Thymus (tissue), 11 donors: Measurements from ENCODE around the gene NKX6-2. TPM values are rescaled to one million over a fixed set of nuclear protein-coding genes. Genes with fewer than 3 reads are reported as not detected.
"Not testable (repeated sequence)": the region's sequence is repeated elsewhere in the genome, so short reads cannot be mapped to it uniquely, and the experiment has no call there.

Experiments
- DNase-seq, 9 donors: peaks; one replicate each; pipeline ENCODE4 v3.0.0-alpha.2; 2013; ENCODE audit warnings: low spot score in 9 of 9, low read depth in 6 of 9, missing footprints in 1 of 9
- H3K27ac ChIP-seq, 2 donors: one replicate each; pipeline ENCODE4 v1.5.1; 2013; ENCODE audit warnings: control low read depth in 1 of 2, low read depth in 1 of 2, low read length in 1 of 2, mild to moderate bottlenecking in 1 of 2, moderate library complexity in 1 of 2
- H3K27me3 ChIP-seq, 2 donors: one replicate each; pipeline ENCODE4 v1.5.1; 2013; ENCODE audit warnings: low read length in 1 of 2; ENCODE audit not compliant: control insufficient read depth in 2 of 2, insufficient read depth in 1 of 2
- H3K36me3 ChIP-seq, 2 donors: one replicate each; pipeline ENCODE4 v1.5.1; 2013; ENCODE audit warnings: low read length in 1 of 2, mild to moderate bottlenecking in 1 of 2, moderate library complexity in 1 of 2; ENCODE audit not compliant: control insufficient read depth in 2 of 2, insufficient read depth in 2 of 2
- H3K4me1 ChIP-seq, 2 donors: one replicate each; pipeline ENCODE4 v1.5.1; 2013; ENCODE audit warnings: low read length in 2 of 2; ENCODE audit not compliant: control insufficient read depth in 2 of 2, insufficient read depth in 2 of 2
- H3K4me3 ChIP-seq, 2 donors: one replicate each; pipeline ENCODE4 v1.5.1; 2013; ENCODE audit warnings: low read length in 2 of 2, control low read depth in 1 of 2, mild to moderate bottlenecking in 1 of 2
- H3K9me3 ChIP-seq, 2 donors: one replicate each; pipeline ENCODE4 v1.5.1; 2013; ENCODE audit warnings: low read length in 1 of 2, mild to moderate bottlenecking in 1 of 2; ENCODE audit not compliant: control insufficient read depth in 2 of 2, insufficient read depth in 1 of 2
- whole genome bisulfite sequencing: extraction: QIAGEN DNeasy Blood & Tissue Kit; methylation state at CpG from one replicate; pipeline ENCODE4 v1.1.7; 2013; 5-methylcytosine and 5-hydroxymethylcytosine counted together
- polyA plus RNA-seq: library from polyadenylated mRNA; stranded (reverse); fragments of 200-250 nt; gene quantifications from one replicate; pipeline ENCODE4 v1.2.3, GENCODE V29; 2013
- total RNA-seq: library from RNA; stranded (reverse); fragments of 120-200 nt; gene quantifications from one replicate; pipeline ENCODE4 v1.2.4, GENCODE V29; 2013
- donor health status: healthy.

The NKX6-2 gene
- total and polyA plus RNA-seq, 2 donors, result 0.09 to 0.16 TPM

DNA sequence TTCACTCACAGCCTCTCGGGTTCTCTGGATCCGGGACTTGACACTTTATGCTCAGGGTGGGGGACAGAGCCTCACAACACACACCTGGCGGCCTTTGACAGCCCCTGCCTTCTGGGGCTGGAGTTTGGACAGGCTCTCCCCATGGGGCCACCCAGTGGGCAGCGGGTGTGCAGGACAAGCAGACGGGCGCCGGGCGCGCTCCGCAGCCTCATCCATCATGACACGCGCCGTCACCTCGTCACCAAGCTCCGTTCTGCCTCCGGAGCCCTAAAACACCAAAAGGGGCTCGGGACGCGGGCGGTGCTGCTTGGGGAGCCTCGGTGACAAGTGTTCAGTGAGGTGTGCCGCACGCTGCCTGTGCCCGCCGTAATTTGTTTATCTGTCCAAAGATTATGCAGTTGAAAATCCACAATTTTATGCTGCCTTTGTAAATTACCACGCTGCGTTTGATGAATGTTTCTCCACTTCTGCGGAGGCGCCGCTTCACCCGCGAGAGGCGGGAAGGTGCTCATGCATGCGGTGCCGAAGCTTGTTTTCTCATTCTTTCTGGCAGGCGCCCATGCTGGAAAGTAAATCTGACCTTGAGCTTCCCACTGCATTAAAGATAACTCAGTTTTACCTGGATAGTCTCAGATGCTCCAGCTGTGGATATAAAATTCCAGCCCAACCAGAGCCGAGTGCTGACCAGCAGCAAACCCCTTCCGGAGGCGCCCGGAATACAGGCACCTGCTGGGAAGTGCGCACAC lies 6.2 kb downstream of the NKX6-2 start:
- H3K27me3 ChIP-seq, result peaks cover 17 to 29% of the 10 kb centered on the region in 2 donors
- H3K9me3 ChIP-seq, result peaks cover 0 to 3% of the 10 kb centered on the region in 2 donors
- peaks cover 0 to 13% of the 10 kb centered on the region in 2 donors for H3K36me3 ChIP-seq
- no peak overlapping the region for H3K4me3 ChIP-seq
- no peak overlapping the region for H3K27ac ChIP-seq
- H3K4me1 ChIP-seq, result peaks cover 0 to 2% of the 10 kb centered on the region in 2 donors
- WGBS, result 97% methylated on average over 41 of the region's 41 CpGs
- no peak for DNase-seq

DNA sequence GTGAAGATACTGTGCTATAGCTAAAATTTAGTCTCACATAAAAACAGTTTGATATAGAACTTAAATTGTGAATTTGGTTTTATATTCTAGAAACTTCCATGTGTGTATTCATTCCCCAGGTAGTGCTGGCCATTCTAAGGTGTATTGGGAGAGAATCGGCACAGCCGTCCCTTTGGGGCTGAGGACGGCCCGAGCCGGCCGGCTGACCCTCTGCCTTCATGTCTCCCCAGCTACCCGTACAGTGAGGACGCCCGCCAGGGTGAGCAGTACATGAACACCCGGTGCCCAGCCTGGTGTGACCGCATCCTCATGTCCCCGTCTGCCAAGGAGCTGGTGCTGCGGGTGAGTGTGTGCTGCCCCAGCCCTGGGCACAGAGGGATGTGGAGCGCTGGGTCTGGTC lies 8.5 kb downstream of the NKX6-2 start:
- Histone ChIP-seq H3K27ac (no peak overlapping the region), H3K4me3 (no peak overlapping the region), H3K4me1 (peaks cover 0 to 2% of the 10 kb centered on the region in 2 donors), H3K27me3 (peaks cover 0 to 7% of the 10 kb centered on the region in 2 donors), H3K9me3 (peaks cover 0 to 2% of the 10 kb centered on the region in 2 donors), H3K36me3 (peaks cover 0 to 13% of the 10 kb centered on the region in 2 donors)
- 94% methylated on average over 14 of the region's 14 CpGs for WGBS
- DNase-seq, result no peak

DNA sequence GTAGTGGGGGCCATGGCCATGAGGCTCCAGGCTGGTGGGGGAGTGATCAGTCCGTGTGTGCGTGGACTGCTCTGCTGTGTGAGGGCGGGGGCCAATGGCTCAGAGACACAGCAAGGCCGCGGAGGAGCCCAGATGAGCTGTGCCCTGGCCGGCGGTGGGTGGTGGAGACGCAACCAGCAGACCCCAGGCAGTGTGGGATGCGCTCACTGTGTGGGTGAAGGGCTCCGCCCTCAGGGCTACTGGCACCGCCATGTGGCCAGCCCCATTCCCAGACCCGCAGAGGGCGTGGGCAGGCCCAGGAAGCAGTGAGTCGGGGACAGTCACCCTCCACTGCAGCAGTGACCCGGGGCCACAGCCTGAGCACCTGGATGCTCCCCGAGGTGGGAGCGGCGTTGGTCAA lies 9.1 kb downstream of the NKX6-2 start:
- H3K4me3 ChIP-seq, result no peak overlapping the region
- H3K9me3 ChIP-seq, result peaks cover 0 to 2% of the 10 kb centered on the region in 2 donors
- H3K27ac ChIP-seq, result no peak overlapping the region
- peaks cover 0 to 2% of the 10 kb centered on the region in 2 donors for H3K27me3 ChIP-seq
- H3K36me3 ChIP-seq, result peaks cover 0 to 12% of the 10 kb centered on the region in 2 donors
- H3K4me1 ChIP-seq, result peaks cover 0 to 2% of the 10 kb centered on the region in 2 donors
- no peak for DNase-seq
- 97% methylated on average over 18 of the region's 18 CpGs for WGBS

DNA sequence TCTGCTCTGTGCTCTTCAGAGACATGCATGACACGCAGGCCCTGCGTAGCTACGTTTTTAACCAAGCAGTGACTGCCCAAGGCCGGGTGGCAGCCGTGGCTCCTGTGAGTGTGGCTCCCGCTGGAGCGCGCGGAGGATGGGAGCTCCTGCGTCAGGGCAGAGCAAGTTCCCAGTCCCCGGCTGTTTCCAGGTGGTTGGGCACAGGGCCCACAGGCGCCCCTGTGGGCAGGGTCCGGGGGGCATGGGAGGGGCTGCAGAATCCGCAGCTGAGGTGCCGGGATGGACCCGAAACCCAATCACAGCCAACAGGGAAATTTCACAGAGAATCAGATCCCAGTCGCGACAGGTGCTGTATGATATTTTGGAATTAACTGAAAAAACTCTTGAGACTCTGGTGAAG lies 9.8 kb downstream of the NKX6-2 start:
- WGBS, result 98% methylated on average over 18 of the region's 18 CpGs
- Histone ChIP-seq H3K4me1 (peaks cover 0 to 2% of the 10 kb centered on the region in 2 donors), H3K4me3 (no peak overlapping the region), H3K27me3 (no peaks in the 10 kb centered on the region), H3K36me3 (peaks cover 0 to 10% of the 10 kb centered on the region in 2 donors), H3K9me3 (peaks cover 0 to 3% of the 10 kb centered on the region in 2 donors), H3K27ac (no peak overlapping the region)
- no peak for DNase-seq

DNA sequence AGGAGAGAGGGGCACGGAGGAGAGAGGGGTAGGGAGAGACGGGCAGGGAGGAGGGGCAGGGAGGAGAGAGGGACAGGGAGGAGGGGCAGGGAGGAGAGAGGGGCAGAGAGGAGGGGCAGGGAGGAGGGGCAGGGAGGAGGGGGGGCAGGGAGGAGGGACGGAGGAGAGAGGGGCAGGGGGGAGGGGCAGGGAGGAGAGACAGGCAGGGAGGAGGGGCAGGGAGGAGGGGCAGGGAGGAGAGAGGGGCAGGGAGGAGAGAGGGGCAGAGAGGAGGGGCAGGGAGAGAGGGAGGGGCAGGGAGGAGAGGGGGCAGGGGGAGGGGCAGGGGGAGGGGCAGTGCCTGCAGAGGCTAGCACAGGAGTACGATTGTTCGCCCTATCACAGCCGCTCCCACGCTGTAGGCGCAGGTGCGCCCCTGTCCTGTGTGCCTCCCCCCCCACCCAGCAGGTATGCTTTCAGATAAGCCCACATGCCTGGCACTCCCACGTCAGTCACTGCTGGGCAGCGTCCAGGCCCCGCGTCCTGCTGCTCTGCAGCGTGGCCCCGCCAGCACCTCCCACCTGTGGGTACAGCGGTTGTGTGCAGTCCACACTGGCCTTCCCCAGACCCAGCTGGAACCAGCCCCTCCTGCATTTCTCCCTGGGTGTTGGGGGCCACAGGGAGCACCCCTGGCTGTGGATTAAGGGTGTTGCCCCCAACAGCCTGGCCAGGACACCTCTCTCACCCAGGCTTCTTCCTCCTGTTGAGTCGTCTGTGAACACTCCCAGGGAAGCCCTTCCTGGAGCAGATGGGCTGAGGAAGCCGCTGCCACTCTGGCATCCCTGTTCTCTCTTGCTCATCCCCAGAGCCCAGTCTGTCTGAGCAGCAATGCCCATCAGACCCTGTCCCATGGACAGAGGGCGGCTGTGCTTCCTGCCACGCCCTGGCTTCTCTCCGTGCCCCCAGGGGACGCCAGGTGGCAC lies 10.8 kb downstream of the NKX6-2 start:
- Histone ChIP-seq H3K27ac (no peak overlapping the region), H3K4me3 (no peak overlapping the region), H3K36me3 (peaks cover 0 to 14% of the 10 kb centered on the region in 2 donors), H3K9me3 (peaks cover 1 to 13% of the 10 kb centered on the region in 2 donors), H3K4me1 (peaks cover 0 to 2% of the 10 kb centered on the region in 2 donors), H3K27me3 (no peaks in the 10 kb centered on the region)
- DNase-seq, result peak in 2 of 9 donors; percentile 1 to 51
- WGBS, result 92% methylated on average over 22 of the region's 22 CpGs

DNA sequence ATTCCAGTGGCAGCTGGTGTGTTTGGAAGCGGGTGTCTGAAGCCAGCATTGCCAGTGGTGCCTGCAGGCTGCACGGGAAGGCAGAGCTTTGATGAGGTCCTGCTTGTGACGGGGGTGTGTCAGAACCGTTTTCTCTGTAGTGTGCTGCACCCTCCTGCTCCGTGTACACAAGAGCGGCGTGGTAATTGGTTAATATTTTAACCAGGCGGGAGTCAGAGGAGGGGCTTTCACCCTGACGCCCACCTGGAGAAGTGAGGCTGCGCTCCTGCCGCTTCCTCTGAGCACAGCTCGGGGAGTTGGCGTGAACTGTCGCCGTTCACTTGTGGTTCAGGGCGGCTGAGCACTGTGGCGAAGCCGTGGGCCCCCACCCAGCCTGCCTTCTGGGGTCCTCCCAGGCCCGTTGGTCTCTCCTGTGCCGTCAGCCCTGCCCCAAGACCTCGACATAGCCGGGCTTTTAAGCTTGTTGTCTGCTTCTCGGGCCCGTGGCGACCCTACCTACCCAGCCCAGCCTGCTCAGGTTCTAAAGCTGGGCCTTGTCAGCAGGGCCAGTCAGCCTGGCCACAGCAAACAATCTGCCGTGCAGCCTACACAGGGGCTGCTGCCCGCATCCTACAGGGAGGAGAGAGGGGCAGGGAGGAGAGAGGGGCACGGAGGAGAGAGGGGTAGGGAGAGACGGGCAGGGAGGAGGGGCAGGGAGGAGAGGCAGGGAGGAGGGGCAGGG lies 11.6 kb downstream of the NKX6-2 start:
- H3K4me3 ChIP-seq, result no peak overlapping the region
- H3K27me3 ChIP-seq, result no peaks in the 10 kb centered on the region
- H3K36me3 ChIP-seq, result peaks cover 0 to 9% of the 10 kb centered on the region in 2 donors
- WGBS, result 94% methylated on average over 29 of the region's 29 CpGs
- no peak for DNase-seq
- no peak overlapping the region for H3K27ac ChIP-seq
- H3K4me1 ChIP-seq, result peaks cover 0 to 2% of the 10 kb centered on the region in 2 donors
- peaks cover 2 to 14% of the 10 kb centered on the region in 2 donors for H3K9me3 ChIP-seq

DNA sequence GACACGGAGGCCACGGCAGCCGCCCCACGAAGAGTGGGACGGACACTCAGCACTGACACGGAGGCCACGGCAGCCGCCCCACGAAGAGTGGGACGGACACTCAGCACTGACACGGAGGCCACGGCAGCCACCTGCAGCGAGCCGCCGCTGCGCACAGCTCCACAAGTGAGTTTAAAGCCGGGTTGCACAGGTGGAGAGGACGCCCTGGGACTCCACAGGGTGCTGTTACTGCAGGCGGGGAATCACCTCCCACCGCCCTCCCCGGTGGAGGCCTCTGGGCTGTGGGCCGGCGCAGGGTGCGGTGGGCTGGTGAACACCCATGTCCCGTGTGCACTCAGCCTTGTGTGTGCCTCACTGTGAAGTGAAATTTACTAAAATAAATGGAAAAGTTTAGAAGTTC lies 13.1 kb downstream of the NKX6-2 start:
- H3K36me3 ChIP-seq, result peaks cover 2 to 22% of the 10 kb centered on the region in 2 donors
- not testable (repeated sequence) for H3K27me3 ChIP-seq, H3K4me3 ChIP-seq, H3K4me1 ChIP-seq, H3K27ac ChIP-seq, DNase-seq
- 98% methylated on average over 20 of the region's 25 CpGs for WGBS
- H3K9me3 ChIP-seq, result peaks cover 2 to 26% of the 10 kb centered on the region in 2 donors

DNA sequence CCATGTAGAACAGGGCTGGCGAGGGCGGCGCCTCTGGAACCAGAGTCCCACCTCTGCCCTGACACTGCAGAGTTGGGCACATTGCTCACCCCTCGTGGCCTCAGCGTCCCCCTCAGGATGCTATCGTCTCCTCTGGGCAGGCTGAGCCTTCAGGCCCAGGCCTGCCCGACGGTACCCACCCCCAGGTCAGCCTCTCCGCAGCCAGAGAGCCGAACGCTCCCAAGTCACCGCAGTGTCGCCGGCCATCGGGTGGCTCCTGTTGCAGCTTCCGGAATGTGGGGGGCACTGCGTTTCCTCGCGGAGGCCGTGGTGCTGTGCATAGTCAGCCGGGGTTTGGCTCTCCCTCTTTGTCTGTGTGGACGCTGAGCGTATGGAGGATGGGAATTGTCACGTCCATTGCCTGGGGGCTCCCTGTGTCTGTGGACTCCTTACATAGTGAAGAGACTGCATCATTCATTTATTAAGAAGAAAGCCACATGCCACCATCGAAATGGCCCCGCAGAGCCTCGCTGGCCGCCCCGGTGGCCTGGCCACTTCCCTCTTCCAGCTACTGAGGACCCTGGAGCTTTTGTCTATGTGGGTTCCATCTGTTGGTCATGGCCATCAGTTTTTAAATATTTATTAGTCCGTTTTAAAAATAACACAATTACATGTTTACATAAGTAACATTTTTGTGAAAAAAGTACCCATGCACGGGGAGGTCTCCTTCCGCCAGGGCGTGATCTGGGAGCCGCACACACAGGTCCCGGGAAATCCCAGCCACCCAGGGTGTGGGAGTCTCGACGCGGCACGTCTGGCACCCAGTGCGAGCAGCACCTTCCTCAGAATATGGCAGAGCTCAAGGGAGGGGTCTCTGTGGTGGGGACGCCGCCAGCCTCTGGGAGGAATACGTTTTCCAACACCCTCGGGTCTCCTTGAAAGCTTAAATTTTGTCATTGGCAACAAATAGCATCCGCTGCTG lies 15.6 kb downstream of the NKX6-2 start:
- Histone ChIP-seq H3K27me3 (no peaks in the 10 kb centered on the region), H3K4me1 (no peaks in the 10 kb centered on the region), H3K36me3 (peaks cover 2 to 24% of the 10 kb centered on the region in 2 donors), H3K27ac (no peak overlapping the region), H3K9me3 (peaks cover 2 to 31% of the 10 kb centered on the region in 2 donors), H3K4me3 (no peak overlapping the region)
- no peak for DNase-seq
- WGBS, result 98% methylated on average over 45 of the region's 45 CpGs
